GM19099 (cell line): ENCODE measurements around the gene WDR59.

Source experiments
- POLR2A ChIP-seq: IDR thresholded peaks from 3 replicates; pipeline ENCODE4 v1.6.1; 2011; ENCODE audit warnings: low read depth; ENCODE audit not compliant: insufficient read length; ENCODE audit errors: extremely low read depth

Gene WDR59

DNA sequence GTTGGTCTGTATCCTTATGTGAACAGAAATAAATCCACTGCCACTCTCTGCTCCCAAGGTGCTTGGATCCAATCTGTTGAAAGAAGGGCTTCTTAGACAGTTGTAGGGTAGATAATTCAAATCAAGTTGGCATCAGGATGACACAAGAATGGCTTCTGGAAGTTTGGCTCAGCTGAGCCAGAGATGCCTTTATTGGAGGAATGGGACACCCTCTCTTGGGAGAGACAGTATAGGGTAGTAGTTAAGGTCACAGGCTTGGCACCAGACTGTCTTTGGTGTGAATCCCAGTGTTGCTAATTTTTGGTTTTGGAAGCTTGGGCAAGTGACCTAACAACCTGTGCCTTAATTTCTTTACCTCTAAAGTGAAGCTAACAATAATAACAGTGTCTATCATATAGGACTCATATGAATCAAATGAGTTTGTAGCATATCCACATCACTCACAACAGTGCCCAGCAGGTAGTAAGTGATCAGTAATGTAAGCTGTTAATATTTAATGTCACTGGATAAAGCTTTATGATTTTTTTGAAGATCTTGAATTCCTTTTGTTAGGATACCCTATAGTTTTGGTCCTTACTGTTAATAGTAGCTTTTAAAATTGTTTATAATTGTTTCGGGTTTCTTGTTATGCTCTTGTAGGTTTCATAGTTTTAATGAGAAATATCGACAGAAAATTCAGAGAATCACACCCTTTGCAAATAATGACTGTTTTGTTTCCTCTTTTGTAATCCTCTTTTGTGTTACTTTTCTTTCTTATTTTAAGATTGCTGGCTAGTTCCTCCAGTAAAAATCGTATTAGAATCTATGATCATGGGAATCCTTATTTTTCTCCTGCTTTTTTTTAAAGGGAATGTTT lies 33.0 kb upstream of the WDR59 start:
- no peak for TF ChIP-seq POLR2A

- TF ChIP-seq POLR2A, result no peak
Measured at GRCh38 chr16:75014318-75014717, 29.4 kb upstream of the WDR59 start.

DNA sequence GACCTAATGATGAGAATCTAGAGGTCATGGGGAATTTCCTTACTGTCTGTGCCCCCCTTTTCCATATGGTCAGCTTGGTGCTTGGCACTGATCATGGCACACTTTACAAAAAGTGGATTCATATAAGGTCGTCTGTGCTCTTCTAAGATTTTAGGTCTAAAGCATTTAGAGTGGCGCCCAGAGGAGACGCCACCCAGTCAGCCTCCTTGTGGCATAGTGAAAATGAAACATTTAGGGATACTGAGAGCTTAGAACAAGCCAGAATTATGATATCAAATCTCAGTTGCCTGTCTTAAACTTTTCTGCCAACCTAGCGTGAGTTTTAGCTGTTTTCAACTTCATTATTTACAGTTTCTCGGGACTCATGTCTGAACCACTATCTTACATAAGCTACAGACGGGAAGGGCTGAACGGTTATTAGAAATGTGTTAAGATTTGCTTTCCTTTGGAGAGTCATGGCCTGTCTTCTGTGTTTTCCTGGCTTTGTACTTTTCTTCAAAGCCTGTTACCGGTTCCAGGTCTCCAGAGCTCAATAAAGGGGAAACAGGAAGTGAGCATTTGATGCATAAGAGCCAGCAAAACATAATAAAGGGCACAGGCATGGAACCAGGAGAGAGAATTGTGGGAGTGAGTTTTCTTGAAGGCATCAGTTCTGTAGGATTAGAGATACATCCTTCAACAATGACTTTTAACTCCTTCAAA lies 27.6 kb upstream of the WDR59 start:
- no peak for TF ChIP-seq POLR2A

- peak; percentile 39 for TF ChIP-seq POLR2A
Measured at GRCh38 chr16:75011634-75012307, 26.8 kb upstream of the WDR59 start.

DNA sequence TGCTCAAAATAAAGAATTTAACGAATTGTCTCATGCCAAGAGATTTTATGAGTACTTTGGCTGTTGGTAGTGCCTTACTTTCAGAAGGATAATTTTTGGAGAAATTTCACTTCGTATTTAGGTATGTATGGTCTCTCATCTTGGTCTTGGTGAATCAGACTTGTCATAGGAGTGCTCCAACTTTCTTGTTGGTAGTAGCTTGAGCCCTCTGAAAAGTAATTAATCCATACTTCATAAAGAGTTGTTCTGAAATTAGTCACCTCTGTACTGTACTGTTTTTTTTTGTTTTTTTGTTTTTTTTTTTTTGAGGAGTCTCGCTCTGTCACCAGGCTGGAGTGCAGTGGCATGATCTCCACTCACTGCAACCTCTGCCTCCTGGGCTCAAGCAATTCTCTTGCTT lies 25.5 kb upstream of the WDR59 start:
- TF ChIP-seq POLR2A, result no peak

- TF ChIP-seq POLR2A, result no peak
Measured at GRCh38 chr16:75007443-75007842, 22.5 kb upstream of the WDR59 start.

- TF ChIP-seq POLR2A, result no peak
Measured at GRCh38 chr16:75005697-75006096, 20.8 kb upstream of the WDR59 start.

- TF ChIP-seq POLR2A, result no peak
Measured at GRCh38 chr16:75004460-75004859, 19.5 kb upstream of the WDR59 start.

- no peak for TF ChIP-seq POLR2A
Measured at GRCh38 chr16:75003931-75004330, 19.0 kb upstream of the WDR59 start.

DNA sequence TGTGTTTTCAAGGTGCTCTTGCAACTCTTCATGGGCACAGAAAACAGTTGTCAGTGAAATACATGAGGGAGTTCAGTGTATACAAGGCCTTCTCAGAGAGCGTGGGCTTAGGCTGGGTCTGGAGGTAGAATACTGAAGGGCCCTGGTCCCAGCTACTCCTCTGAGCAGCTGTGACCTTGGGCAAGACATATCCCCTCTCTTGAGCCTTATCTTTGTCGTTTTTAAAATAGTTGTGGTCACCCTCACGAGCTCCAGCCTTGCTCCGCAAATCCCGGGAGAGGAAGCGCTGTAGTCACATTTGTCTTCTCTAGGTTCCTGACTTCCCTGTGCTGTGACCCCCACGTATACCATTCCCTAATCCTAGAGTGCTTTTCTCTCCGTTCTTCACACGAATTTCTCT lies 17.6 kb upstream of the WDR59 start:
- no peak for TF ChIP-seq POLR2A

GRCh38 chr16:75000481-75001081 lies 15.7 kb upstream of the WDR59 start:
- TF ChIP-seq POLR2A, result no peak

DNA sequence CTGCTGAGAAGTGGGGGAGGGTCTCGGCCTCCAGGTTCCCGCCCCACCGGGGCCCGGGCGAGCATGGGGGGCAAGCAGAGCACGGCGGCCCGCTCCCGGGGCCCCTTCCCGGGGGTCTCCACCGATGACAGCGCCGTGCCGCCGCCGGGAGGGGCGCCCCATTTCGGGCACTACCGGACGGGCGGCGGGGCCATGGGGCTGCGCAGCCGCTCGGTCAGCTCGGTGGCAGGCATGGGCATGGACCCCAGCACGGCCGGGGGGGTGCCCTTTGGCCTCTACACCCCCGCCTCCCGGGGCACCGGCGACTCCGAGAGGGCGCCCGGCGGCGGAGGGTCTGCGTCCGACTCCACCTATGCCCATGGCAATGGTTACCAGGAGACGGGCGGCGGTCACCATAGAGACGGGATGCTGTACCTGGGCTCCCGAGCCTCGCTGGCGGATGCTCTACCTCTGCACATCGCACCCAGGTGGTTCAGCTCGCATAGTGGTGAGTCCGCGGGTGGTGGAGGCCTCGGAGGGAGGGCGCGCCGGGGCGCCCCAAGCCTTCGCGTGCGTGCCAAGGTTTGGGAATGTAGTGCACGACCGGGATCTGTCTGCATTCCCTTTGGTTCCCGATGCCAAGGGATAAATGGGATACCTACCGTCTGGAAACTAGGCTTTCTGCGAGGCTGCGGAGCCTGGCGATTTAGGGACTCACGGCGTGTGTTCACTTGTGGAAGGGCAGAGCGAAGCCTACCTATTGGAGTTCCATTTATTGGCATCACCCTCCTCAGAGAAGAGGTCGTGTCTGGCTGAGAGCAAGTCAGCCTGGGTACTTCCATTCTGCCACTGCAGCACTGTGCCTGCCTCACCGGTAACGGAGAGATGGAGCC lies 14.9 kb upstream of the WDR59 start:
- no peak for TF ChIP-seq POLR2A

DNA sequence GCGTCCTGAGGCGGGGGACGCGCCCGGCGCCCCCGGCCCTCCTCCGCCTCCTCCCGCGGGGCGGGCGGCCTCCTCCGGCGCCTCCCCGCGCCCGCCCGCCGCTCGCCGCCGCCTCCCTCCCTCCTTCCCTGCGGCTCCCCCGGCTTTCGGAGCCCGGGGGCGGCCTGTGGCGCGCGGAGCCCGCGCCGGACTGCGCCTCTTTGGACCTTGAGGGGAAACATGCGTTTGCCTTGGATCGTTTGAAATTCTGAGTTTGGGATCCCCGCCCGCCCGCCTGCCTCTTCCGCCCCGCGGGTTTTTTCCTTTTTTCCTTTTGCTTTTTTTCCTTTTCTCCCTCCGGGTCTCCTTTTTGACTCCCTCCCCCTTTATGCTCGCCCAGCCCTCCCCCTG lies 14.3 kb upstream of the WDR59 start:
- TF ChIP-seq POLR2A, result no peak

DNA sequence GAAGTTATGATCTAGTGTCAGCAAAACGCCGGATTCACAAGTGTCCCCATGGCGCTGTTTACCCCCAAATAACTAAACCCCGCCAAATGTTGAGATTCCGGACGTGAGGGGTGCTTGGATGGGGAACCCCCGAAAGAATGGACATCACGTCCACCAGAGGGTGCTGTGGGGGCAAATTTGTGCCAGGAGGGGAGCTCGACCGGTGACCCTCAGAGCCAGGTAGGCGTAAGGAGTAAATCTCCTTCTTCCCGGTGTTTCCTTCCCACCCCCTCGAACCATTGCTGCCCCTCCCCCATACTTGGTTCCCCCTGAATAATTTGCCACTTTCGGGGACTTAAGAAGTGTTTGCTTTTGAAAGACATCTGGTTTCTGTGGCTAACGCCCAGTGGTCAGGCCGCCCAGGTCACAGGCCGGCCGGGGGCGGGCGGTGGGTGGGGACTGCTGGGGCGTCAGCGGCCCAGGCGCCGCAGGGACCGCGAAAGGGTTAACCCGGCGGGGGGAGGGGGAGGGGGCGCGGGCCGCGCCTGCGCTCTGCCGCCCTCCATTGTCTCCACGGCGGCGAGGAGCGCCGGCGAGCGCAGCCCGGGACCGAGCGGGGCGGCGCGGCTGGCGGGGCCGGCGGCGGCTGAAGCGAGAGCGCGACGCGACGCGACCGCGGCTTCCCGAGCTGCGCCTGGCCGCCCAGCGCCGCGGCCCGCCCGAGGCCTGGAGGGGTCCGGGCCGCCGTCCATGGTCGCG lies 13.7 kb upstream of the WDR59 start, which contains the start of gene ZNRF1:
Gene ZNRF1 (plus strand): TSS at position 544 of the 738 bp plus-strand sequence. CDS start 648 bp downstream, outside the sequence.
- TF ChIP-seq POLR2A, result peak; percentile 62
